Liver (tissue), 9 donors: ENCODE measurements around the gene AKAP5. TPM values are rescaled to one million over a fixed set of nuclear protein-coding genes. Genes with fewer than 3 reads are reported as not detected.

ENCODE experiments used
- DNase-seq: peaks from one replicate; pipeline ENCODE4 v3.0.0-alpha.2; 2017; ENCODE audit warnings: low spot score
- H3K27ac ChIP-seq, 2 donors: one replicate each; pipeline ENCODE4 v1.7.0; 2013; ENCODE audit warnings: inconsistent platforms in 2 of 2, low read length in 2 of 2, control low read depth in 1 of 2, low read depth in 1 of 2, mild to moderate bottlenecking in 1 of 2
- H3K27me3 ChIP-seq, 4 donors: one replicate each; pipeline versions ENCODE4 v1.6.1 to v1.7.0; 2013; ENCODE audit warnings: low read length in 3 of 4, inconsistent platforms in 1 of 4, mild to moderate bottlenecking in 1 of 4, moderate library complexity in 1 of 4; ENCODE audit not compliant: control insufficient read depth in 4 of 4, insufficient read depth in 4 of 4
- H3K36me3 ChIP-seq, 4 donors: one replicate each; pipeline versions ENCODE4 v1.6.1 to v1.7.0; 2013; ENCODE audit warnings: low read length in 3 of 4, mild to moderate bottlenecking in 3 of 4, low read depth in 1 of 4, moderate library complexity in 1 of 4; ENCODE audit not compliant: control insufficient read depth in 4 of 4, insufficient read depth in 3 of 4
- H3K4me1 ChIP-seq, 4 donors: one replicate each; pipeline versions ENCODE4 v1.6.1 to v1.7.0; 2013; ENCODE audit warnings: low read length in 3 of 4, mild to moderate bottlenecking in 3 of 4, moderate library complexity in 1 of 4; ENCODE audit not compliant: control insufficient read depth in 4 of 4, insufficient read depth in 4 of 4
- H3K4me3 ChIP-seq, 3 donors: one replicate each; pipeline versions ENCODE4 v1.6.1 to v1.7.0; 2013; ENCODE audit warnings: low read length in 3 of 3, control low read depth in 1 of 3, low read depth in 1 of 3, mild to moderate bottlenecking in 1 of 3
- H3K9ac ChIP-seq, 2 donors: one replicate each; pipeline ENCODE4 v1.7.0; 2013; ENCODE audit warnings: low read length in 2 of 2, mild to moderate bottlenecking in 2 of 2, moderate library complexity in 2 of 2, control low read depth in 1 of 2, low read depth in 1 of 2
- H3K9me3 ChIP-seq, 4 donors: one replicate each; pipeline versions ENCODE4 v1.6.1 to v1.7.0; 2013; ENCODE audit warnings: low read length in 3 of 4; ENCODE audit not compliant: control insufficient read depth in 4 of 4
- ATF3 ChIP-seq: IDR thresholded peaks from 2 replicates; pipeline ENCODE4 v1.6.1; 2016; ENCODE audit warnings: antibody characterized with exemption
- CTCF ChIP-seq: fragments of 150-350 bp; IDR thresholded peaks from 2 replicates; pipeline ENCODE4 v1.5.1; 2017; ENCODE audit warnings: improper control_type of control experiment, low read depth, low read length; ENCODE audit not compliant: missing input control
- EGR1 ChIP-seq, 2 donors: IDR thresholded peaks; 2 replicates each; pipeline ENCODE4 v1.6.1; 2016 to 2018; ENCODE audit warnings: antibody characterized with exemption in 2 of 2, low read depth in 2 of 2
- FOXA1 ChIP-seq: IDR thresholded peaks from 2 replicates; pipeline ENCODE4 v1.6.1; 2016; ENCODE audit warnings: antibody characterized with exemption
- FOXA2 ChIP-seq: IDR thresholded peaks from 2 replicates; pipeline ENCODE4 v1.6.1; 2016; ENCODE audit warnings: antibody characterized with exemption
- GABPA ChIP-seq, 2 donors: IDR thresholded peaks in 1 of 2; conservative IDR thresholded peaks in 1 of 2; 2 replicates each; pipeline ENCODE4 v1.6.1; 2016; ENCODE audit warnings: antibody characterized with exemption in 2 of 2, mild to moderate bottlenecking in 1 of 2, moderate library complexity in 1 of 2
- HNF4A ChIP-seq, 2 donors: conservative IDR thresholded peaks; 2 replicates each; pipeline ENCODE4 v1.6.1; 2016; ENCODE audit warnings: antibody characterized with exemption in 2 of 2, mild to moderate bottlenecking in 2 of 2
- HNF4G ChIP-seq: IDR thresholded peaks from 2 replicates; pipeline ENCODE4 v1.6.1; 2016; ENCODE audit warnings: antibody characterized with exemption
- JUND ChIP-seq, 2 donors: IDR thresholded peaks; 2 replicates each; pipeline ENCODE4 v1.6.1; 2016; ENCODE audit warnings: antibody characterized with exemption in 2 of 2
- MAX ChIP-seq: IDR thresholded peaks from 2 replicates; pipeline ENCODE4 v1.6.1; 2016; ENCODE audit warnings: antibody characterized with exemption
- NR2F2 ChIP-seq: IDR thresholded peaks from 2 replicates; pipeline ENCODE4 v1.6.1; 2016; ENCODE audit warnings: antibody characterized with exemption
- RAD21 ChIP-seq, 2 donors: IDR thresholded peaks; 2 replicates each; pipeline ENCODE4 v1.6.1; 2016; ENCODE audit warnings: antibody characterized with exemption in 2 of 2, mild to moderate bottlenecking in 2 of 2
- REST ChIP-seq: IDR thresholded peaks from 2 replicates; pipeline ENCODE4 v1.6.1; 2016; ENCODE audit warnings: antibody characterized with exemption, mild to moderate bottlenecking
- RXRA ChIP-seq, 2 donors: IDR thresholded peaks; 2 replicates each; pipeline ENCODE4 v1.6.1; 2017 to 2018; ENCODE audit warnings: antibody characterized with exemption in 2 of 2, mild to moderate bottlenecking in 1 of 2
- SP1 ChIP-seq: IDR thresholded peaks from 2 replicates; pipeline ENCODE4 v1.6.1; 2018; ENCODE audit warnings: antibody characterized with exemption, mild to moderate bottlenecking
- TAF1 ChIP-seq: conservative IDR thresholded peaks from 2 replicates; pipeline ENCODE4 v1.6.1; 2016; ENCODE audit warnings: antibody characterized with exemption, mild to moderate bottlenecking
- YY1 ChIP-seq: IDR thresholded peaks from 2 replicates; pipeline ENCODE4 v1.6.1; 2016; ENCODE audit warnings: antibody characterized with exemption, mild to moderate bottlenecking
- ZBTB33 ChIP-seq: IDR thresholded peaks from 2 replicates; pipeline ENCODE4 v1.6.1; 2016; ENCODE audit warnings: antibody characterized with exemption
- WGBS: extraction: QIAGEN DNeasy Blood & Tissue Kit; methylation state at CpG from one replicate; pipeline ENCODE4 v1.1.7; 2013; 5-methylcytosine and 5-hydroxymethylcytosine counted together
- polyA plus RNA-seq, 2 donors: library from polyadenylated mRNA; stranded (reverse) in 1 of 2; unstranded in 1 of 2; fragments of 200-250 nt in 1 of 2; fragments of >200 nt in 1 of 2; fragmentation: Nextera tagmentation in 1 of 2; extraction: Ambion mirVana in 1 of 2; gene quantifications; one replicate each; pipeline versions ENCODE4 v1.2.1 to v1.2.3, GENCODE V29; 2013 to 2015
- total RNA-seq, 2 donors: library from RNA; depleted of rRNA; stranded (reverse); fragments of >200 nt; gene quantifications; one replicate each; pipeline ENCODE4 v1.2.3, GENCODE V29; 2014
- donor health status: healthy.
- donor health status: healthy.
- donor health status: healthy.
- donor health status: healthy.
- donor health status: healthy.

Gene AKAP5
- total and polyA plus RNA-seq, 4 donors = 0.07 to 2.3 (median 0.27) TPM

- Histone ChIP-seq H3K9me3 (no peaks in the 10 kb centered on the region), H3K36me3 (peaks cover 0 to 1% (median 0%) of the 10 kb centered on the region in 4 donors), H3K4me3 (no peak overlapping the region), H3K27me3 (no peaks in the 10 kb centered on the region), H3K4me1 (no peaks in the 10 kb centered on the region), H3K9ac (no peak overlapping the region), H3K27ac (no peak overlapping the region)
- TF ChIP-seq TAF1 = no peak
- no peak for TF ChIP-seq HNF4G
- TF ChIP-seq HNF4A (conservative IDR thresholded peaks at IDR 0.05) = no peak
- TF ChIP-seq ZBTB33 = no peak
- no peak for TF ChIP-seq EGR1 (IDR thresholded peaks at IDR 0.05; ENCODE audit: low read depth in 2 of 2)
- TF ChIP-seq RAD21 (IDR thresholded peaks at IDR 0.05) = no peak
- no peak for TF ChIP-seq MAX
- no peak for TF ChIP-seq JUND (IDR thresholded peaks at IDR 0.05)
- no peak for TF ChIP-seq FOXA1
- no peak for TF ChIP-seq NR2F2
- no peak for TF ChIP-seq SP1
- no peak for TF ChIP-seq YY1
- no peak for TF ChIP-seq FOXA2
- TF ChIP-seq REST = no peak
- TF ChIP-seq CTCF = no peak
- TF ChIP-seq RXRA (IDR thresholded peaks at IDR 0.05) = no peak
- no peak for TF ChIP-seq GABPA (IDR thresholded peaks at IDR 0.05 in 1 of 2, conservative IDR thresholded peaks at IDR 0.05 in 1 of 2)
- TF ChIP-seq ATF3 = no peak
- WGBS = 80% methylated on average over 4 of the region's 4 CpGs
- DNase-seq = no peak
These were observed 9.4 kb downstream of the AKAP5 start for GRCh38 chr14:64474698-64475097.
